OCI-LY3 (cell line): ENCODE measurements around the gene ALPG.

Experiments used
- CTCF ChIP-seq: fragments of 200-600, 300-600 bp; sonication (generic); IDR thresholded peaks from 2 replicates; pipeline ENCODE4 v1.5.1; 2014; ENCODE audit warnings: antibody characterized with exemption, low read length, low read depth
- EZH2phosphoT487 ChIP-seq: fragments of 200-600 bp; shearing (Covaris generic); IDR thresholded peaks from 2 replicates; pipeline ENCODE4 v1.6.1; 2018; ENCODE audit warnings: antibody characterized with exemption, mixed run types, low read depth

GRCh38 chr2:232444409-232445148, 37.9 kb downstream of the ALPG start:
- peak; percentile 39 for TF ChIP-seq CTCF
- TF ChIP-seq EZH2phosphoT487, result no peak
